ENCODE results near the gene RUBCN.
"Not testable (repeated sequence)": the region's sequence is repeated elsewhere in the genome, so short reads cannot be mapped to it uniquely, and the experiment has no call there.

Gene RUBCN

DNA sequence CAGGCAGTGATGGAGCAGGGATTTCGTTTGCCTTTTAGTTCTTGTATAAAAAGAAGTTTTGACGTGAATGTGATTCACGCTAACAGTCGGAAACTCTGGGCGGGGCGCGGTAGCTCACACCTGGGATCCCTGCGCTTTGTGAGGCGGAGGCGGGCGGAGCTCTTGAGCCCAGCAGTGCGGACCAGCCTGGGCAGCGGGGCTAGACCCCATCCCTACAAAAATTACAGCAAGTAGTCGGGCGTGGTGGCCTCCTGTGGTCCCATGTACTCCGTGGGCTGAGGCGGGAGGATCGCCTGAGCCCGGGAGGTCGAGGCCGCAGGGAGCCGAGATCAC lies 81.7 kb downstream of the RUBCN start:
- DNase-seq = not testable (repeated sequence)

DNA sequence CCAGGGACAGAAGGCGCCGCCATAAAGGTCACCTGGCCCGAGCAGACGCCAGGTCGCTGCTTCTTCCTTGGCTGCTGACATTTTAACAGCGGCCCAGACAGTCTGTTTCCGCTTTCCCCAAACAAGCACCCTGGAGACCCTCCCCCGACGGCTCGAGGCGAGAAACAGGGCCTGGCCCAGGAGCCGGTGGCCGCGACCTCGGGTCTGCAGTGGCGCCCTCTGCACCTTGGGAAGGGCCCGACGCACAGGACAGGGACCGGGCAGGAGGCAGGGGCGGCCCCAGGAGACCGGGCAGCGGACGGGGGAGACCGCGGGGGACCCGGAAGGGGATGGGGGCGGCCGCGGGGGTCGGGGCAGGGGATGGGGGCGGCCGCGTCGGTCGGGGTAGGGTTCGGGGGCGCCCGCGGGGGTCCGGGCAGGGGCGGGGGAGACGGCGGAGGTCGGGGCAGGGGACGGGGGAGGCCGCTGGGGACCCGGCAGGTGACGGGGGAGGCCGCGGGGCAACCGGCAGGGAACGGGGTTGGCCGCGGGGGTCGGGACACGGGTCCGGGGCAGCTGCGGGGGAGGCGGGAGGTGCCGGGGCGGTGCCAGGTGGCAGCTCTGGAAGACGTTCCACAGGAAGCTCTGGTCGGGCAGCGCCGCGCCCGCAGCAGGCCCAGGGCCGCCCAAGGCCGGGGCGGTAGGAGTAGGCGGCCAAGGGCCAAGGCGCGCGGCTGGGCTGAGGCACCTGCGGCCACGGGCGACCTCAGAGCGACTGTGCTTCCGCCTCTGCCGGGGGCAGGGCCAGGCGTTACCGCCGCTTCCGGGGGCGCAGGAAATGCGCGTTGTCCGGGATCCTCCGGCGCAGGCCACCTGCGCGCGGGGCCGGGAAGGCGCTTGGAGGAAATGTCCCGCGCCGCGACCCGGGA lies 82.4 kb downstream of the RUBCN start:
- DNase-seq = peak; percentile 33

DNA sequence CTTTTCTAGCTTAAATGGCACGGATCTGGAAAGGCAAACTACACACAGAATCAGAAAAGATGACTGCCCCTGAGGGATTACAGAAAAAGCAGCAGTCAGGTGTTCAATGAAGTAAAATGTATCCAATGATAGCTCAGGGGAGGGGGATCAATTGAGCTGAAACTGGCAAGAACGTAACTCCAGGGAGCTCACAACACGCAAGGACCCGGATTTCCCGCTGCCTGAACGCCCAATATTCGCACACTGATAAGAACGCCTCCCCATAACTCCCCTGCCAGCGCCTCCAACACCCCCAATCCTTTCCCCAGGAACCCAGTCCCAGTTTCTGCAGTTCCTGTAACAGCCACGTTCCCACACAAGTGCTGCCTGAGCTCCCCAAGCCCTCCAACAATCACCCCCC lies 83.8 kb downstream of the RUBCN start:
- DNase-seq = not testable (repeated sequence)

DNA sequence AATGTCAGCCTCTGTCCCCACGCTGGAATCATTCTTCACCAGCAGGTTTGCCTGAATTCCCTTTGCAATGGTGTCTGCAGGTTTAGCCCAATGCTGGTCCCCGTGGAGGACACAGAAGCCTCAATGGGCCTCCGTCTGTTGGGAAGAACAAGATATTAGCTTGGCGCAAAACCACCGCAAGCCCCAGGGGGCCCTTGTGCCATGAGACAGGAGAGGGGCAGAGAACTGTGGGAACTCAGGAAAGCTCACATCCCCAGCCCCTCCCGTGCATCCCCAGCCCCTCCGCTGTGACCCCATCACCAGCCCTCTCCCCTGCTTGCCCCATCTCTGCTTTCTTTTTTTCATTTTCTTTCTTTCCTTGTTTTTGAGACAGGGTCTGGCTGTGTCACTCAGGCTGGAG lies 89.1 kb downstream of the RUBCN start:
- DNase-seq = not testable (repeated sequence)

DNA sequence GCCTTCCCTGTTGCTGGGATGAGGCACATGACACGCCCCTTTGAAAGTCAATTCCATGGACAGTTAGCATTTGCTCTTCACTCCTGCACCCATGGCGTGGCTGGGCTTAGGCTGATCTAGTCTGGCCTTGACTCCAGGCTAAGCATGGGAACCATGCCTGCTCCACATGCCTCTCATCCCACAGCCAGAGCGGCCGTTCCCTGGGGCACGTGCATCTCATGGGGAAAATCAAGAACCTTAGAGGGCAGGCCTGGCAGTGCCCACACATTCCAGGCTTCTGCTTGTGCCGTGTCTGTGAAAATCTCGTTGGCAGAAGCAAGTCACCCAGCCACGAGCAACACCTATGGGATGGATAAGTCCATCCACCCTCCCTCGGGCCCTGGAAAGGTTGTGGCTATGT lies 89.5 kb downstream of the RUBCN start:
- not testable (repeated sequence) for DNase-seq

DNA sequence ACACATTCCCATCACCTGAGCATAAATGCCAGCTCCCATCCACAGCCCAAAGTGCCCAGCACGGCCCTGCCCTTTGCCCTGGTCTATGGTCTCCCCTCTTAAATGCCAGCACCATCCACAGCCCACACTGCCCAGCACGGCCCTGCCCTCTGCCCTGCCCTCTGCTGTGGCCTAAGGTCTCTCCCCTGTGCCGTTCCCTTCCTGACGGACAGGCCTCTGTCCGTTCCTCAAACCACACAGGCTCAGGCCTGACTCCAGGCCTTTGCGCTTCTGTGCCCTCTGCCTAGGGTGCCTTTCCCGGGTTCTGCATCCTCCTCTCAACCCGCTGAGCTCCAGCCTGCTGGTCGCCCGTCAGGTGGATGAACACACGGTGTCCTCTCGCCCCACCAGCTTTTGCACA lies 90.4 kb downstream of the RUBCN start:
- not testable (repeated sequence) for DNase-seq

DNA sequence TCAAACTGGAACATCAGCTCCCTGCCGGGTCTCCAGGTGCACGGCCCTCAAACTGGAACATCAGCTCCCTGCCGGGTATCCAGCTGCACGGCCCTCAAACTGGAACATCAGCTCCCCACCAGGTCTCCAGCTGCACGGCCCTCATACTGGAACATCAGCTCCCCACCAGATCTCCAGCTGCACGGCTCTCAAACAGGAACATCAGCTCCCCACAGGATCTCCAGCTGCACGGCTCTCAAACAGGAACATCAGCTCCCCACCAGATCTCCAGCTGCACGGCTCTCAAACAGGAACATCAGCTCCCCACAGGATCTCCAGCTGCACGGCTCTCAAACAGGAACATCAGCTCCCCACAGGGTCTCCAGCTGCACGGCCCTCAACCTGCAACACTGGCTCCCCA lies 99.1 kb downstream of the RUBCN start:
- DNase-seq = not testable (repeated sequence)

DNA sequence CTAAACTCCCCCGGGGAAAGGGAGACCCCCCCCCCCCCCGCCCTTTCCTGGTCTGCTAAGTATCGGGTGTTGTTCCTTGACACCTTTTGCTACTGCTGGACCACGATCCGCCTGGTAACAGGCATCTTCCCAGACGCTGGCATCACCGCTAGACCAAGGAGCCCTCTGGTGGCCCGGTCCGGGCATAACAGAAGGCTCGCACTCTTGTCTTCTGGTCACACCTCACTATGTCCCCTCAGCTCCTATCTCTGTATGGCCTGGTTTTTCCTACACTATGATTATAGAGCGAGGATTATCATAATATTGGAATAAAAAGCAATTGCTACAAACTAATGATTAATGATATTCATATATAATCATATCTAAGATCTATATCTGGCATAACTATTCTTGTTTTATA lies 104.7 kb downstream of the RUBCN start:
- not testable (repeated sequence) for DNase-seq

DNA sequence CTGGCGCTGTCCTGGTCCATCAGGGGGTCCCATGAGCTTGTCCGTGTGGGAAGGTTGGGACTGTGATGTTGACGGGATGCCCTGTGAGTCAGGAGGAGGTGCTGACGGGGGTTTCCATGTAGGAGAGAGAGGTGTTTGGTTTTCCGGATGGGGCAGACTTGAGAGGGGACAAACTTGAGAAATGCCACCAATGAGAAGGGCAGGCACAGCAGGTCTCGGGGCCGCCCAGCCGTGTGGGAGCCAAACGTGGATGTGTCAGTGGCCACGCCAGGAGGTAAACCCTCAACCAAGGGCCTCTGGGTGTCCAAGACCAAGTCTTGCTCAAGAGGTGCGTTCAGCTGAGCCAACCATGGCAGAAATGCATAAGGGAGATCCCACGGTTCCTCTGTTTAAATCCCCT lies 105.9 kb downstream of the RUBCN start:
- not testable (repeated sequence) for DNase-seq

DNA sequence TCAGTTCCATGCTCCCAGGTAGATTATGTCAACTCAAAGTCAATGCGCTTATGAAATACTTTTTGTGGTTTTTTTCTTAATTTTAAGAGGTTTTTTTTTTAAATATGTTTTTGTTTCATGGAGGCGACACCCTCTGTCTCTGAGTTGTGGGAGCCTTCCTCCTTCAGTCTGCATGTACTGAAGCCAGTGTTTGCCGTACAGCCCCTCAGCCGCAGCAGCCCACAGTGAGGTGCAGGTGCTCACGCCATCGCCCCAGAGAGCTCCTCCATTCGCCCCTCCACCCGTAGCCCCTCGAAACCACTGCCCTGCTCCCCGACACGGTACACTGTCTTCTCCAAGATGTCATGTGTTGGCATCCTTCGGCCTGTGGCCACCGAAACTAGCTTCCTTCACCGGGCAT lies 107.4 kb downstream of the RUBCN start:
- not testable (repeated sequence) for DNase-seq

DNA sequence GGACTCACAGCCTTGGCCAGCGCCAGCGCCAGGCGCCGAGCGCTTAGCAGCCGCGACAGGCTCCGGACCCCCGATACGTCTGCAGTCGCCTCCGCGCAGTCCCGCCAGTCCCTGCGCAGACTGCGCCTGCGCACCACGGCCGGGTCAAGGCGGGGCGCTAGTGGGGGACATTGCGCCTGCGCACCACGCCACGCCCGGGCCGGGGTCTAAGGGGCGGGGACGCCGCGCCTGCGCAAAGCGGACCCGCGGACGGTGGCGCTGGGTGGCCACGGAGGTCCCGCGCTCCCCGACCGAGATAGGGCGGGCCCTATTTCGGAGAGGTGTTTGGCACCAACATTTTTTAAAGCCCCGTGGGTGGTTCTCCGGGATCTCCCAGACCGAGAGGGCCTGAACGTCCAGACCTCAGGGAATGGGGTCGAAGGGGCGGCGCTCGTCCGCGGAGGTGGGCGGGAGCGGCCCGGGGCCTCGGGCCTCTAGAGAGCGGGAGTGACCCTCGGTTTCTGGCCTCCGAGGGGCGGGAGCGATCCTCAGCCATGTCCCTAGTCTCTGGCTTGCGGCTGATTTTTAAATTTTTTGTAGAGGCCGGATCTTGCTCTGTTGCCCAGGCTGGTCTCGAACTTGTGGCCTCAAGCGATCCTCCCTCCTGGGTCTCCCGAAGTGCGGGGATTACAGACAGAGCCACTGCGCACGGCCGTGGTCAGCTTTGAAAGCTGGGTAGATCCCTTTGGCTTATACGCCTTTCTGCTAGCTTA lies 108.8 kb downstream of the RUBCN start:
- DNase-seq = peak; percentile 91

DNA sequence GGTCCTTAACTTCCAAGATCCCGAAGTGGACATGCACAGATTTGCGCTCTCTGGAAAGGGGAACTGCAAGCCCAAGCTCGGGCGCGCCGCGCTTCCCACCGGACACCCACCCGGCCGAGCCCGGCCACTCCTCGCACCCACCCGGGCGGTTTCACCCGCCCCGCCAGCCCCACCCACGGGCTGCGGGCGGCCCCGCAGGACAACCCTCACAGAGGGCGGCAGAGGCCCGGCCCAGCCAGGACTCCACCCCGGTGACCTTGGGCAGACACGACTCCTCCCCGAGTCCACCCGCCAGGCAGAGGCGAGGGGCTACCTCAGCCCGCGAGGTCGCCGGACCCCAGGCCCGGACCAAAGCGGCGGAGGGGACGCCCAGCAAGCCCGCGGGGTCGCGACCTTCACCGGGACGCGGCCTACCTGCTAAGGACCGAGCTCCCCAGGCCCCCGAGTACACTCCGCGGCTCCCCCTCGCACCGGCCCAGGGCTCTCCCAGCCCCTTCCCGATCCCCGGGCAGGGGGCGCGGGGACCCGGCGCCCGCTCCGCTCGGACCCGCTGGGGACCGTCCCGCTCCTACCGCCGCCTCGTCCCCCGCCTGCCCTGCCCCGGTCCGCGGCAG lies 109.4 kb downstream of the RUBCN start:
- DNase-seq = not testable (repeated sequence)

DNA sequence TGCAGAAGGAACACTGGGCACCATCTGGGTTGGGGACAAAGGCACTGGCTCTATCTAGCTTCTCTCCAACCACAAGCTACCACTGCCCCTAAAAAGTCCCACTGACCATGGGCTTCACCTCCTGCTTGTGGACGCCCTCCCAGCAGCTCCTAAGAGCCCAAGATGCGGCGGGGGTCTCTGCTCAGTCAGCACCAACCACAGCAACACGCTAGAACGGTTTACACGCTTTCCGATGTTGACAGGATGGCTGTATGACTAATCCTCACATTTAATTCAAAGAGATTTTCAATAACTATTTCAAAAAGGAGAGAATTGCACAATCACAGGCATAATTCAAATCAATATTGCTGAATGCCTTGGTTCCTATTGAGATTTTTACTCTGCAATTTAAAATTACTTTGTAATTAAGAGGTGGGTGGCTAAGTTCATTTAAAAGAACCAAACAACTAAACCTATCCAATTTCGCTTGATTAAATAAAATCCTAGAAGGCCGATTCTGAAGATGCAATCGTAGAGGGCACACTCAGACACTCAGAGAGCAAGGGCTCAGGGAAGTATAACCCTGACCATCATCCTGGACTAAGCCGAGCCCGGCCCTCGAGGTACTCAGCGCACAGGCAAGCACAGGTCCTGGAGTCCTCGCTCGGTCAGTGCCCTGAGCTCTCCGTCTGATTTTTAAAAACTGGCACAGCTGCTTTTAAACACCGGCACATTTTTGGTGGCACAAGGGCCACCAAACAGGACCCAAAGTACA lies 110.1 kb downstream of the RUBCN start:
- not testable (repeated sequence) for DNase-seq

DNA sequence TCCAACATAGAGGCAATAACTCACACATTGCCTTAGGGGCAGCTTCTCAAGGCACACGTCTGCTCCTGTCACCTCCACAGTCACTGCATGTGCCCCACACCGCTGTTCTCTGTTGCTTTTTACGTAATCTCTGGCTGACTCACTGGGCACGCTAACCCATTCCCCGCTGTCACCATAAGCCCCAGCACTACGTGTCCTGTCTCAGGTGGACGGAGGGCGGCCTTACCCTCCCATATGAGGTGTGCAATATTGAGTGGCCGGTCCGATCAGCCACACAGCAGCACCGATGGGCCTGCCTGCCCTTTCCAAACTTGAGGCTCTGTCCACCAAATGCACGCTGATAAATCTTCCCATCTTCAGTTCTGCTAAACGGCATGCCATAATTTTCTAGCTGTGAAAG lies 115.2 kb downstream of the RUBCN start:
- not testable (repeated sequence) for DNase-seq

All from CD4-positive, alpha-beta T cell treated with Interleukin-15 for 1 hour (primary cell).